Measurements from ENCODE around the gene SYTL5. TPM values are rescaled to one million over a fixed set of nuclear protein-coding genes. Genes with fewer than 3 reads are reported as not detected.

SYTL5 gene
- total and polyA plus RNA-seq, 2 experiments from 2014 or later, result 0.23 to 0.35 TPM

- no peaks in the 10 kb centered on the region for H3K36me3 ChIP-seq (ENCODE audit: insufficient read depth)
- no peak overlapping the region for H2AFZ ChIP-seq
- Mint-ChIP-seq H3K4me1 (no peaks in the 10 kb centered on the region), H3K4me3 (no peak overlapping the region), H3K9me3 (no peaks in the 10 kb centered on the region), H3K27ac (no peak overlapping the region), H3K27me3 (ENCODE audit: insufficient read depth, low read depth, poor library complexity) (no peaks in the 10 kb centered on the region), H3K36me3 (ENCODE audit: low read depth) (no peaks in the 10 kb centered on the region)
- H3K4me1 ChIP-seq (ENCODE audit: insufficient read depth), result no peaks in the 10 kb centered on the region
- no peak overlapping the region for H3K4me2 ChIP-seq
- H3K4me3 ChIP-seq, result no peak overlapping the region
- H4K20me1 ChIP-seq (replicated peaks; ENCODE audit: insufficient read depth), result no peaks in the 10 kb centered on the region
- no peak overlapping the region for H3K27ac ChIP-seq (ENCODE audit: low read depth)
- no peaks in the 10 kb centered on the region for H3K9me2 ChIP-seq (ENCODE audit: insufficient read depth)
- H3K27me3 ChIP-seq (ENCODE audit: insufficient read depth), result no peaks in the 10 kb centered on the region
- DNase-seq (ENCODE audit: low spot score) (no peak), ATAC-seq (no peak)
- TF ChIP-seq POLR2AphosphoS5 (IDR thresholded peaks at IDR 0.05; ENCODE audit: low read depth), result no peak
- TF ChIP-seq ETS1 (IDR thresholded peaks at IDR 0.05), result no peak
- no peak for TF ChIP-seq CTCF (conservative IDR thresholded peaks at IDR 0.05; ENCODE audit: low read depth in 2 of 2)
- no peak for TF ChIP-seq NANOG (IDR thresholded peaks at IDR 0.05; ENCODE audit: borderline replicate concordance)
- no peak for TF ChIP-seq ZNF331 (CRISPR knock-in tag; IDR thresholded peaks at IDR 0.05; ENCODE audit: low read depth)
- no peak for TF ChIP-seq EZH2 (IDR thresholded peaks at IDR 0.05; ENCODE audit: low read depth, unreplicated experiment)
- no peak for TF ChIP-seq REST (IDR thresholded peaks at IDR 0.05; ENCODE audit: unreplicated experiment)
- no peak for TF ChIP-seq ZNF462 (CRISPR knock-in tag; IDR thresholded peaks at IDR 0.05)
- no peak for TF ChIP-seq EZH2phosphoT487 (IDR thresholded peaks at IDR 0.05; ENCODE audit: unreplicated experiment)
- TF ChIP-seq JUNB (IDR thresholded peaks at IDR 0.05; ENCODE audit: unreplicated experiment), result no peak
- no peak for TF ChIP-seq ZNF114 (CRISPR knock-in tag; IDR thresholded peaks at IDR 0.05)
- no peak for TF ChIP-seq STAT1 (IDR thresholded peaks at IDR 0.05; ENCODE audit: unreplicated experiment)
- TF ChIP-seq CREB1 (CRISPR knock-in tag; IDR thresholded peaks at IDR 0.05; ENCODE audit: low read depth), result no peak
- no peaks in the 10 kb centered on the region for H3F3A ChIP-seq (replicated peaks; ENCODE audit: low read depth)
- H3K79me2 ChIP-seq (replicated peaks; ENCODE audit: insufficient read depth), result no peaks in the 10 kb centered on the region
These were observed 47.7 kb upstream of the SYTL5 start for GRCh38 chrX:37958525-37959211.

Measured in GM23338 (cell line).